Adrenal gland (tissue), 5 donors: Measurements from ENCODE around the gene TBX15.

Experiments
- POLR2A ChIP-seq, 2 donors: fragments of 450-650 bp; IDR thresholded peaks; one replicate each; pipeline ENCODE4 v1.6.1; 2017; ENCODE audit warnings: antibody characterized with exemption in 2 of 2, mild to moderate bottlenecking in 2 of 2, moderate library complexity in 1 of 2
- TF ChIP-seq, protein P1 (sequence below), 6 experiments: fragments of 450-650 bp in 4 of 6; fragments of 200-600 bp in 2 of 6; sonication (generic) in 1 of 6; IDR thresholded peaks; 1 replicate in 5 of 6; 2 replicates in 1 of 6; pipeline versions ENCODE4 v1.5.1 to v1.8.0; 2016 to 2021; ENCODE audit warnings: antibody characterized with exemption in 6 of 6, mild to moderate bottlenecking in 2 of 6, moderate library complexity in 1 of 6
- donor health status: DM: no; HTN: no; CAD: no.

DNA sequence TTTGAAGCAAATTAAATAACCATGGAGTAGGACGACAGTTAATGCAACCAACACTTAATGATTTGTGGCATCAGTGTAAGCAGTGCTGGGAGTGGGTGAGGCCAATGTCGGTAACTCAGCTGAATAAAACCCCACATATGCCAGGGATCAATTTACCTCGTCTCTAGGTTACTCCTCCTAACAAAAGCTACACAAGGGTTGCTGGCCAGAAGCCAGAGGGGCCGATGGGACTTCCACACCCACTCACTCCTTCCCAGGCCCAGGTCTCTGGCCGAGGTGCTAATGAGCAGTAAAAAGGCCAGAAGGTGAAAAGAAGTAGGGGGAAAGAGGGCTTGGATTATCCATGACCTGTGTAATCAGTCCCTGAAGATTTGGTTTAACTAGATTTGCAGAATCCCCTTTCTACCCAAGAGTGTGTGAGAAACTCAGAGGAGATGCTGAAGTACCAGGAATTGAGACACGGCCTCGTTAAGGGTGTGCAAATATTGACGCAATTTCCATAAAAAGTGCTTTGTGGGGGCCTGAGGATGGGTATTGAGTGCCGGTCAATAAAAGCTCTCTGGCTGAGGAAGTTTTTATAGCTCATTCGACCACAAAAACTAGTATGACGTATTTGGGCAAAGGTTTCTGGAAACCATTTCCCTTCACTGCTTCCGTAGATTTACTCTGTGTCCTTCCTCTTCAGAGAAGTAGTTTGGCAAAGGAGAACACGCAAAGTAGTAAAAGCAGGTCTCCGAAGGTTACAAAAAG, 145.5 kb downstream of the TBX15 start:
- TF ChIP-seq POLR2A (IDR thresholded peaks at IDR 0.05) = no peak
- TF ChIP-seq, protein P1, sequence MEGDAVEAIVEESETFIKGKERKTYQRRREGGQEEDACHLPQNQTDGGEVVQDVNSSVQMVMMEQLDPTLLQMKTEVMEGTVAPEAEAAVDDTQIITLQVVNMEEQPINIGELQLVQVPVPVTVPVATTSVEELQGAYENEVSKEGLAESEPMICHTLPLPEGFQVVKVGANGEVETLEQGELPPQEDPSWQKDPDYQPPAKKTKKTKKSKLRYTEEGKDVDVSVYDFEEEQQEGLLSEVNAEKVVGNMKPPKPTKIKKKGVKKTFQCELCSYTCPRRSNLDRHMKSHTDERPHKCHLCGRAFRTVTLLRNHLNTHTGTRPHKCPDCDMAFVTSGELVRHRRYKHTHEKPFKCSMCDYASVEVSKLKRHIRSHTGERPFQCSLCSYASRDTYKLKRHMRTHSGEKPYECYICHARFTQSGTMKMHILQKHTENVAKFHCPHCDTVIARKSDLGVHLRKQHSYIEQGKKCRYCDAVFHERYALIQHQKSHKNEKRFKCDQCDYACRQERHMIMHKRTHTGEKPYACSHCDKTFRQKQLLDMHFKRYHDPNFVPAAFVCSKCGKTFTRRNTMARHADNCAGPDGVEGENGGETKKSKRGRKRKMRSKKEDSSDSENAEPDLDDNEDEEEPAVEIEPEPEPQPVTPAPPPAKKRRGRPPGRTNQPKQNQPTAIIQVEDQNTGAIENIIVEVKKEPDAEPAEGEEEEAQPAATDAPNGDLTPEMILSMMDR (IDR thresholded peaks at IDR 0.05) = no peak
